HG02852 (cell line): ENCODE measurements around the gene CORIN.
"Not testable (repeated sequence)": the region's sequence is repeated elsewhere in the genome, so short reads cannot be mapped to it uniquely, and the experiment has no call there.

Experiments used
- ATAC-seq: cut with Tn5 transposase; IDR thresholded peaks from one replicate; pipeline ENCODE4 v1.9.1; 2021; ENCODE audit warnings: mild to moderate bottlenecking, moderate library complexity; ENCODE audit not compliant: unreplicated experiment

The CORIN gene

DNA sequence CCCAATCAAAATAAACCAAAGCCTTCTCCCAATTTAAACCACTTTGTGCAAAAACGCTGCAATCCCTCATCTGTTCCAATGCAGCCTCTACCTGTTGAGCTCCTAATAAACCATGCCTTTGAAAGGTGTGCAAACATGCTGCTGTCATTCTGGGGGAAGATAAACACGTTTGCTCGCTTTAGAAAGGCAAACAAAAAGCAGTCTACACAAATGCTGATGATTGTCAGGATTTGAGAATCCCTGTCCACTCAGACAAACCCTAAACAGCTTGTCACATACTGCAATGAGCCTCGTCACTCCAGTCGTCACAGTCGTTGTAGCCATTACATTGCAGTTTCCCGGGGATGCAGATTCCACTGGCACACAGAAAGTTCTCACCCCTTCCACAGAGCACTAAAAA, 145.2 kb downstream of the CORIN start:
- no peak for ATAC-seq

DNA sequence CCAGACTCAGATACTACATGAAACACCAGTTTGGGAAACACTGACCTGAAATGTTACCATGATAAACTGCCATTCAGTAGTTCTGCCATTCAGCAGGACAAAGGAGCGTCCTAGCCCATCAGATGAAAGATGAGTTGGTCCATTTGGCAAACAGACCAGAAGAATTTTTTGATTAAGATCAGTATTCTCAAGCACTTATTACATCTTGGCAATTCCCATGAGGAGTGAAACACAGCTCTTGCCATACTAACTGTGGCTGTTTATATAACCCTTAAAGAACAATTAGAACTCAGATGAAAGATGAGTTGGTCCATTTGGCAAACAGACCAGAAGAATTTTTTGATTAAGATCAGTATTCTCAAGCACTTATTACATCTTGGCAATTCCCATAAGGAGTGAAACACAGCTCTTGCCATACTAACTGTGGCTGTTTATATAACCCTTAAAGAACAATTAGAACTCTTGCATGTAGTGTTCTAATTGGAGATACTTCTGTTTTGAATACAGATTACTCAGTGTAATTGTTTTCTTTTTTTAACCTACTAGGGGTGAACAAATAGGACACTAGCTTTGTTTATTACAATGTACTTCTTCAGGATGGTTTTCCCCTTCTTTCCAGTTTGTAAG, 146.0 kb downstream of the CORIN start:
- not testable (repeated sequence) for ATAC-seq

DNA sequence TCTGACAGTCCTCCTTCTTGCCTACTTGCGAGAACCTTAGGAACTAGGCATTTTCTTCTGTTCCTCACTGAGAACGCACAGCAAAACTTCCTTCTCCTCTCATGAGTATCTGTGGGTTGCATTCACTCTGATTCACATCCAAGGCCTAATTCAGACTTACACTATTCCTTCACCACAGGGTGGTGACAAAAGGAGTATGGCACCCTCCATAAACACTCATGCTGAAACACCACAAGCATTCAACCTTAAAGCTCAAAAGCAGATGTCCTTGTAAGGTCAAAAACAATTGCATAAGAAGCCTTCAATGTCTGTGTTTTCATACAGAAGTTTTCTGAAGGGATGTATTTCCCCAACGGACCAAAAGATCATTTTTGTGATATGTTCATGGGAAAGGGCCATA, 147.3 kb downstream of the CORIN start:
- ATAC-seq: no peak

DNA sequence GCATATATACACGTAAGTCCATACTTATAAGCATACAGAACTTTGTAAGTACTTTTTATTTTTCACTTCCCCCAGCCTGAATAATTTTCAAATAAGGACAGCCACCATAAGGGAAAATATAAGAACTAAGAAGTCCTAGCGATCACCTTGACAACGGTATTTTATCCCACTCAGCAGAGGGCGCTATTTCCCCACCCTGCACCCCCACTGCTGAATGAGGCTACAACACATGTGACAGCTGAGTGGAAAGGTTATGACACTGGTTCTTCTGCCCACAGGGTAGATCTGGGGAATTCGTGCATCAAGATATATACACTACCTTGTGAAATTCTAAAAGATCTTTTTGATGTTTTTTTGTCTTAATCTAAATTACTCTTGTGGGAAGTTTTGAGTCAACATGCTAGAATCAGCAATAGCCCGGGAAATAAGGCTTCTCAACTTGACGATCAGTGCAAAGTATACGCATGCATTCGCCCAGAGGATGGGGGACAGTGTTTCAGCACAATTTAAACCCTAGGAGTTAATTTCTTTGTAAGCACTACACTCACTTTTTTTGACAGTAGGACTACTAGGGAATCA, 151.5 kb downstream of the CORIN start:
- ATAC-seq: peak; percentile 81

DNA sequence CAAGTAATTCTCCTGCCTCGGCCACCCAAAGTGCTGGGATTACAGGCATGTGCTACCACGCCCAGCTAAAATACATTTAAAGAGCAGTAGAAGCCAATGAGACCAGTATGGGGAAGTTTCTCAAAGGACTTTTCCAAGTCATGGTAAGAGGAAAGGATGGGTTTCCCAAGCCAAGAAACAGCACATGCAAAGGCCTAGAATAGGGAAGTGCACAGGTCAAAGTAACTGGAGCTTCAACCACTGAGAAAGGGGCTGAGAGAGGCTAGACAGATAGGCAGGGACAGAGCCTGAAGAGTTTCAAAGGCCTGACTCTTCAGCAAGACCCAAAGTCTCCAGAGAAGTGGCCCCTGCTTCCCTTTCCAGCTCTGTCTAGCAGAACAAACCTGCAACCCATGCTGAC, 162.1 kb downstream of the CORIN start:
- no peak for ATAC-seq

DNA sequence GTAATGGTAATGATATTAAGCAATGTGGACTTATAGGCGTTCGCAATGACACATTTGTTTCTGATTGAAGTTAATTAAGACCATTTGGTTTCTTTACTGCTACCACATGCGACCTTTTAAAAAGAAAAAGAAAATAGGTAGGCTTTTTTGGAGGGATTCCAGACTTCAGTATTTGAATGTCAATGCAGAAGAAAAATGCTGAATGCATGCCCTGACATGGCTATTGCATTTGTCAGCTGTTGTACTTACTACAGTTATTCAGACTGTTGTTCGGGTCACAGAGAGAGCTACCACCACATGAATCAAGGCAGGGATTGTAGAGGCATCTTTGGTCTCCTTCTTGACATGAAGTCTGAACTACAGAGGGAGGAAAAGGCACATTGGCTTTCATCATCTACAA, 163.7 kb downstream of the CORIN start:
- no peak for ATAC-seq

DNA sequence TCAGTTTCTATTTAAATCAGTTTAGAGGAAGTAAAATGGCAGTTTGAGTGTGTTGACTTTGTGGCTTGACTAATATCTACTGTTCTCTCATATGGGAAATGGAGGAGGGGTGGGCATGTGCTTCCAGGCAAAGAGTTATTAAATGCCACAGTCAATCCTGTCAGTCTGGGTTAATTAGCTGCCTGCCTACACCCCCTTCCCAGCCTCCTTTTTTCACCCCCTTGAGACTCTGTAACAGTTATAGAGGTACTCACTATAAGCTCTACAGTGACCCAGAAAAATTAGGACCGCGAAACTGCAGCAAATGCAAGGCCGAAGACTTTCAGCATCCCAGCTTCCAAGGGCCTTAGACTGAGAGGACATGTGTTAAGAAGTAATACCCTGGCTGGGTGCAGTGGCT, 165.2 kb downstream of the CORIN start:
- ATAC-seq: no peak

DNA sequence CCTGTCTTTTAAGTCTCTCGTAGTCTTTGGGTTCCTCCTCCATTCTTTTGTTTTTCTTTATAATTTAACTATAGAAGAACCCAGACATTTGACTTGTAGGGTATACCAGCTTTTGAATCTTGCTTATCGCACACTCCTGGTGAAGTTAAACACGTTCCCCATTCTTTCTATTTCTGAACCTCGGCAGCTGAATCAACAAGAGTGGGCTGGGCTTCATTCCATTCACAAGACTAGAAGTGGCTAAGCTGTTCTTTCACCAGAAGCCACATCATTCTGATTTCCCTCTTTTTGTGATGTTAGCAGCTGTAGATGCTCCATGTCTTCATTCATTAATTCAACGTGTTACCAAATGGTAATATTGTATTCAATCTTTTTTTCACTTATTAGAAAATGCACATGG, 167.9 kb downstream of the CORIN start:
- ATAC-seq: no peak

DNA sequence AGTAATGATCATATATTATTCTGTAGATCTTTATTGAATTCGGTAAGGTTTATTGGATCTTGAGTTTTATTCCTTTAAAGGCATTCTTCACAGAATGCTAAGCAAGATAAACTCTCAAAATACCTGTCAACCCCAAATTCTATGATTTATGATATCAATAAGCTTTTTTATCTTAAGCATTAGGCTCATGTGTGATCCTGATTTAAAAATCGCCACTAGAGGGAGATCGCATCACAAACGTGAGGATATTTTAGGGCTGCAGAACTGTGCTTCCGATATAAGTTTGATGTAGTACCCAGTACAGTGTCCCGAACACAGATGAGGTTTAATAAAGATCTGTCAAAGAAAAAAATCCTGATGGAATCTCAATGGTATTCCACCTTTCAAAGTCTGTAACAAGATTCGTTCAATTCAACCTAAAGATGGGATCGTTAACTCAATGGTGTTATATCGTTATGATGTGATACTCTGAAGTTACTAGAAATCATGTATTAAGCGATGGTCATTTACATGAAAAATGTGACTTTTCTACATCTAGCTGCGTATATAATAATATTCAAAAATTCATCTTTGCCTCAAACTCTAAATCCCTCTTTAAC, 169.0 kb downstream of the CORIN start:
- peak; percentile 71 for ATAC-seq

DNA sequence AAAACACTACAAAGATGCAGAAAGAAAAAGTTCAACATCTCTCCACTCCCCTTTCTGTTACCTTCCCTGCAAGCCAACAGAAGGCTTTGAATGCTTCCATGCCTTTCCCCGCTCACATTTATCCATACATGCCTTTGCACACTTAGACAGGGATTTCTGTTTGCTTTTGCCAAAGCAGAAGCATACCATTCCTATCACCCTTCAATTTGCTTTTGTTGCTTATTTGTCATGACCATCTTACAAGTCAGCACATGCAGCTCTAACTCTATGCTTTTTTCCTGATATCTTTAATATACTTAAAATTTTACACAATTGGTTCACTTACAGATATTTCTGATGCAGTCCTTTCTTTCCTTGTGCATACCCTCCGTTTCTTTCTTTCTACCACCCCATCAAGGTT, 169.6 kb downstream of the CORIN start:
- ATAC-seq: no peak

DNA sequence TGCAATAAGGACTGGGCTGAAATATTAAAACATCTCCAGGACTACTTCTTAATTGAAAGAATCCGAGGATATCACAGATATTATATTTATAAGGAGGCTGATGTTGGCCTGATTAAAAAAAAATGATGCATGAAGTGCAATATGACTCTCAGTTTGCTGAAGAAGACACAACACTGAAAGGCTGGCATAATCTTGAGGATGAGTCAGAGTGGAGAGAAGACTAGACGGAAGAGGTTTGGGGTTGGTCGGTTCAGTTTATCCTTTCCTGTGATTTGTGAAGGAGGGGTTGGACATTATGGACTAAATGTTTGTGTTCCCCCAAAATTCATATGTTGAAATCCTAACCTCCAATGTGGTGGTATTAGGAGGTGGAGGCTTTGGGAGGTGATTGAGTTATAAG, 170.3 kb downstream of the CORIN start:
- no peak for ATAC-seq

DNA sequence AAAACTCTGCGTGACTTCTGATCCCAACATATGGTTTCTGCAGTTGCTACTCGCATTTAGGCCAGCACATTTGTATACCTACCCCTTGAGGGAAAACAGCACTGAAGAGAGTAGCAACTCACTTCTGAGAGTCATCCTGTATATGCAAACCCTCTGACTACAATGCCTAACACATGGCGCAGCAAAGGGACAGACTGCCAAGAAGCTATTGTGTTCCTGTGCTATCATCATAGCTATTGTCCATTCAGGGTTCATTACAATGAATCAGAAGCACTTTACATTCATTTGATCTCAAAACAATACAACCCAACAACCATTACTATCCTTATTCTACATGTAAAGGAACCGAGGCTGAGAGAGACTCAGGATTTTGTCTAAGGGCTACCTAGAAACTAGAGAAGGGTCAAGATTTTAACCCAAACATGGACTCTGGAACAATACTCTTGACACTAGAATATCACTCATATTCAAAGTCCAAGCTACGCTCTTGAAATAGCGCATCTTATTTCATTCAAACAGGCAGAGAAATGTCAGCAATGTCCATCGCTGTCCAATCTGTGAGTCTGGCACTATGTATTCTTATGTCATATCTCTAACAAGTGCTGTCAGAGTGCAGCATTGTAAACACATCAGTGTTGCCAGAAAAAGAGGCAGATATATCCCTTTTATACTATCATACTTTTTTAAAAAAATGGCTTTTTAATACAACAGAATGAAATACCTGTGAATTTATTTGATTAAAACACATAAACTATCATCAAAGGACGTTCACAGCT, 173.6 kb downstream of the CORIN start:
- ATAC-seq: no peak

DNA sequence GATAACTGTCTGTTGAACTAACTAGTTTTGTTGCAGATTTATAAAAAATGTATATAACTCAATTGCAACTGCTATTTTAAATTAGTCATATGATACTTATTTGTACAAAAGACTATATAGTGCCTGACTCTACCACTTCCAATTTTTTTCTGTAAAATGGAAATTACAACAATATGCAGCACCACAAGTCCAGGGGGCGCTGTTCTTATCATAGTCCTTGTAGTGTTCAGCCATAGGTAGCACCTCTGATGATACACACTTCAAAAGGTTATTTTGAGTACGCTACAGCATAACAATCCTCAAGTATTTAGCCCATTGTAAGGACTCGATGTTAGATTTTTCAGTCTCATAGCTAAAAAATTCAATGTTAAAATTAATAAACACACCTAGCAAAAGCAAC, 174.9 kb downstream of the CORIN start:
- ATAC-seq: no peak

DNA sequence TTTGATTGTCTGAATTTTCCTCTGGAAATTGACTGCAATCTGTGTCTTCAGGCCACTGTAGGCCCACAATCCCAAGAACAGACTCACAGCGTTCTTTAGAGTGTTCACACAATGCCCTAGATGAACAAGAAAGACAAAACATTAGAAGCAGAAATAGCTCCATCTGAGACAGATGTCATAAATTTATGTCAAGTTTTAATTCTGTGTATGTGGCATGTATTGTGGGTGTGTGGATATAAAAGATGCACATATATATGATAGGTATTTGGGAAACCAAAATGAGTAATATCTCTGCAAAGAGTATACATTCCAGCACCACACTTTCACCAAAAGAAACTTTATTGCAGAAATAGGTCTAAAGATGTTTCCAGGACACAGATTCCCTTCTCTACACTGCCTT, 176.1 kb downstream of the CORIN start:
- ATAC-seq: no peak

DNA sequence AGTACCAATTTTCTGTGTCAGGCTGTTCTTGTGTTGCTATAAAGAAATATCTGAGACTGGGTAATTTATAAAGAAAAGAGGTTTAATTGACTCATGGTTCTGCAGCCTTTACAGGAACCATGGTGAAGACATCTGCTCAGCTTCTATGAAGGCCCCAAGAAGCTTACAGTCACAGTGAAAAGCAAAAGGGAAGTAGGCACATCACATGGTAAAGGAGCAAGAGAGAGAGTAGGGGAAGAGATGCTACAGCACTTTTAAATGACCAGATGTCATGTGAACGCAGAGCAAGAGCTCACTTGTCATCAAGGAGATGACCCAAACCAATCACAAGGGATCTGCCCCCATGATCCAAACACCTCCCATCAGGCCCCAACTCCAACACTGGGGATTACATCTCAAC, 178.5 kb downstream of the CORIN start:
- ATAC-seq: no peak

DNA sequence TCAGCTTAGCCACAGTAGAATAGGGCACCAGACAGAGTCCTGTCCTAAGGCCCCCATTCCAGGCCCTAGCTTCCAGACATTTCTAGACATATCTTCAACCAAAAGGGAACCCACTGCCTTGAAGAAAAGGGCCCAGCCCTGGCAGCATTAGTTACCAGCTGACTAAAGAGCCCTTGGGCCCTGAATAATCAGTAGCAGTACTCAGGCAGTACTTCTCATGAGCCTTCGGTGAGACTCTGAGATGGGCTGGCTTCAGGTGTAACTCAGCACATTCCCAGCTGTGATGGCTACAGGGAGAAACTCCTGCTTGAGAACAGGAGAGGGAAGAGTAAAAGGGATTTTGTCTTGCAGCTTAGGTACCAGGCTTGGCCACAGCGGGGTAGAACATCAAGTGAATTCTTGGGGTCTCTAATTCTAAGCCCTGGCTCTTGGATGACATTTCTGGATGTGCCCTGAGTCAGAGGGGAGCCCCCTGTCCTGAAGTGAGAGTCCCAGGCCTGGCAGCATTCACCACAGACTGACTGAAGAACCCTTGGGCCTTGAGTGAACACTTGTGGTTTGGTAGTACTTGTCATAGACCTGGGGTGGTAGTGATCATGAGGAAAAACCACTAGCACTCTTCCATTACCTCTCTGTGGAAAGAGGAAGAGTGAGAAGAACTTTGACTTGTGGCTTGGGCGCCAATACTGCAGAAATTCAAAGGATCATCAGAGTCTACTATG, 182.7 kb downstream of the CORIN start:
- ATAC-seq: no peak

DNA sequence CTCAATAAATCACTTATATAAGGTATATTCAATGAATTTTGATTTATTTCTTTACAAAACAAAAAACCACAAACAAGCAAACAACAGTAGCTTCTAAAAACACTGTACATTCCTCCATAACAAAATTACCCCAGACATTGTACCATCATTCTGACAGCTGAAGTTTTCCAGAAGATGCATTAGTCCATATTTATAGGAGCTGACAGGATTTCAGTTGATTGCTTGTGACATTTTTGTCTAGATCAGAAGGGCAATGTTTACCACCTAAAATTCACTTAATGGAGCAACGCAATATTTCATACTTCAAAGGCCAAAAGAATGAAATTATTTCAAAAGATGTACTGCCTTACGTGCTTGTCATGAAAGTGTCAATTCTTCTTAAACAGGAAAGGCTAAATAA, 185.8 kb downstream of the CORIN start:
- no peak for ATAC-seq

DNA sequence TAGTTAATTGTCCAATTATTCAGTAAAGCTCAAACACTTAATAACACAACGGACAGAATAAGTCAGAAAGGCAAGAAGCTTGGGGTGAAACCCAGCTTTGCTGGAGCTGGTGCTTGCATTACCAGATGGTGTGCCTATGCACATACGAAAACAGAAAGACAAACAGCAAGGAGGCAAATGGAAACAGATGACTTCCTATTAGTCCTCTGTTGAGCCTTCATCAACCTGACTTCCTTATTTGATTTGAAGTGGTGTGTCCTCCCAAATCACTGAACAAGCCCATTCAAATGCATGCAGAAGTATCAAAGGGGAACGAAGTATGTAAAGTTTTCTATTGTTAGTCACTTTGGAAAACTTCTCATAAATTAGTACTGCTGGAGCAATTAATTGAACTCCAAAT, 186.6 kb downstream of the CORIN start:
- no peak for ATAC-seq

DNA sequence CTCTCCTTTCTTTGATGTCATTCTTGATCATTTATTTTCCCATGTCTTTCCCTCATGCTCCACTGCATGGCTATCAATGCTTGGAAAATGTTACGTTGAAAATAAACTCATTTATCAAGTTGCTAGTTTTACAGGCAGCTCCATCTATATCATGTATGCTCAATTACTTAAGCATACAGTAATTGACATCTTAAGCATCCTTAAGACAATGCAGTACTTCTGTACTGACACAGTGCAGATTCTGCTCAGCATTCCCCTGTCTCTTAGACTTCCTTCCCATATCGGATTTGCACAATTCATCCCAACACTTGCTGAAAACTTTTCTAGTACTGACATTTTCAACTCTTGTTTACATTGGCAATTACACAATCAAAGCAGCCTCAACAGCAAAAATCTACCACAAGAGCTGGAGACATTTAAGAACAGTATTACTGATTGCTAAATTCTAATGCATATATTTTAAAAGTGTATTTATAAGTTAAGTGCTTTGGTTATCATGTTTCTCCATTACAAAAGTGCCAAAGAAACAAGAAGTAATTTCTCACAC, 187.2 kb downstream of the CORIN start:
- ATAC-seq: no peak

DNA sequence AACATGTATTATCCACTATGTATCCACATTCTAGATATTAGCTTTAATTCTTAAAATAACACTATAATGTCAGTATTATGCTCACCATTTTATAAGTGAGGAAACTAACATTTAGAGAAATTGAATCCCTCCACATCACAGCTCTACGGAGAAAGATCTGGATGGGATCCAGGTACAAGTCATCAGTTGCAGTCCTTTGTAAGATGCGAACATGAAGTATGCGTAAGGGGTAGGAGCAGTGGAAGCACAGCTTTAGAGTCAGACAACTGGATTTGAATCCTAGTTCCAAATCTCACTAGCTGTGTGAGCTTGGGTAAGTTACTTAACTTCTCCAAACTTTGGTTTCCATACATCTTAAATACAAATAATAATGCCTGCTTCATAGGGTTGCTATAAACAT, 190.3 kb downstream of the CORIN start:
- ATAC-seq: no peak

DNA sequence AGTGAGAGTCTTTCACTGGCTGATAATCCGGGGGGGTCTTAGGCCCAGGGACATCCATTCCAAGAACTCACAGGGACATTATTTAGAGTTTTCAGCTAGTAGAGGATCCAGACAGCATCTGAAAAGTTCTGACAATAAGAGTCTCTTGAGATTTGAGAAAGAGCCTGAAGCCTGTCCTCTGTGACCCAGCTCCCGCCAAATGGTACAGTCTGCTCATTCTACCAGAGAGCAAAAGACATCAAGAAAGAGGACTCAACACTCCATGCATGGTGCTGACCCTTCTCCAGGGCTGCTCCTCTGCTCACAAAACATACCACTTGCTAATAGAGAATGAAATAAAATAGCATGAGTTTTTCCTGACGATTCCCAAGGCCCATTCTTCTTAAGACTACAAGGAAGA, 190.8 kb downstream of the CORIN start:
- no peak for ATAC-seq
